HEK293 (cell line): ENCODE measurements around the gene NEK11.

Experiments
- CTCF ChIA-PET: fragments of 350-600 bp; formaldehyde crosslinking; extraction: SDS; loops from one replicate; lab custom pipeline; 2021; ENCODE audit warnings: antibody characterized with exemption; lab: Yijun Ruan, JAX
- POLR2A ChIA-PET: fragments of 300-600 bp; formaldehyde crosslinking; extraction: SDS; loops from one replicate; lab custom pipeline; 2020; ENCODE audit warnings: antibody characterized with exemption, inconsistent platforms; lab: Yijun Ruan, JAX
- H3K27ac ChIP-seq: fragments of 200-500 bp; sonication (Bioruptor generic); 2 replicates; pipeline ENCODE4 v1.5.1; 2014; ENCODE audit warnings: low read depth, low read length, control low read depth, inconsistent platforms; ENCODE audit errors: extremely low read depth
- H3K36me3 ChIP-seq, 2 experiments: fragments of 200-500 bp in 1 of 2; sonication (Bioruptor generic) in 1 of 2; 1 replicate in 1 of 2; 2 replicates in 1 of 2; pipeline ENCODE4 v1.5.1; 2014 to 2017; ENCODE audit warnings: inconsistent platforms in 2 of 2, low read length in 2 of 2; ENCODE audit not compliant: control insufficient read depth in 2 of 2, insufficient read depth in 1 of 2
- H3K4me1 ChIP-seq: fragments of 200-500 bp; sonication (Bioruptor generic); 2 replicates; pipeline ENCODE4 v1.5.1; 2014; ENCODE audit warnings: mild to moderate bottlenecking, low read length, inconsistent platforms; ENCODE audit not compliant: control insufficient read depth, insufficient read depth
- H3K4me3 ChIP-seq: 2 replicates; pipeline ENCODE4 v1.5.1; 2011; ENCODE audit warnings: low read depth, mild to moderate bottlenecking, control low read depth, low read length, moderate library complexity
- H3K9me3 ChIP-seq: fragments of 200-500 bp; sonication (Bioruptor generic); 2 replicates; pipeline ENCODE4 v1.5.1; 2014; ENCODE audit warnings: low read depth, low read length, inconsistent platforms; ENCODE audit not compliant: control insufficient read depth, insufficient read depth
- MEIS1 ChIP-seq: sonication (generic); formaldehyde crosslinking; IDR thresholded peaks from 2 replicates; pipeline ENCODE4 v1.8.1; 2022; ENCODE audit warnings: missing genetic modification reagents, mild to moderate bottlenecking, borderline replicate concordance
- PATZ1 ChIP-seq: fragments of 450-650 bp; formaldehyde crosslinking; IDR thresholded peaks from 2 replicates; pipeline ENCODE4 v1.5.1; 2016; ENCODE audit warnings: missing biosample characterization, missing genetic modification characterization
- ZNF211 ChIP-seq: fragments of 450-650 bp; formaldehyde crosslinking; IDR thresholded peaks from 2 replicates; pipeline ENCODE4 v1.5.1; 2016; ENCODE audit warnings: low read depth, missing biosample characterization, missing genetic modification characterization
- ZNF488 ChIP-seq: fragments of 450-650 bp; formaldehyde crosslinking; IDR thresholded peaks from 2 replicates; pipeline ENCODE4 v1.5.1; 2016; ENCODE audit warnings: missing biosample characterization, missing genetic modification characterization
- ZNF785 ChIP-seq: fragments of 450-650 bp; formaldehyde crosslinking; IDR thresholded peaks from 2 replicates; pipeline ENCODE4 v1.5.1; 2016; ENCODE audit warnings: missing biosample characterization, missing genetic modification characterization
- ZNF837 ChIP-seq: fragments of 450-650 bp; formaldehyde crosslinking; IDR thresholded peaks from 2 replicates; pipeline ENCODE4 v1.5.1; 2016; ENCODE audit warnings: missing biosample characterization, missing genetic modification characterization
- ZSCAN23 ChIP-seq: fragments of 450-650 bp; formaldehyde crosslinking; IDR thresholded peaks from 2 replicates; pipeline ENCODE4 v1.5.1; 2016; ENCODE audit warnings: missing biosample characterization, missing genetic modification characterization
- TF ChIP-seq, protein P1 (sequence below): fragments of 450-650 bp; formaldehyde crosslinking; IDR thresholded peaks from 2 replicates; pipeline ENCODE4 v1.5.1; 2016; ENCODE audit warnings: missing biosample characterization, missing genetic modification characterization, borderline replicate concordance
- TF ChIP-seq, protein P2 (sequence below): fragments of 450-650 bp; formaldehyde crosslinking; IDR thresholded peaks from 2 replicates; pipeline ENCODE4 v1.5.1; 2016; ENCODE audit warnings: missing biosample characterization, missing genetic modification characterization

NEK11 gene

DNA sequence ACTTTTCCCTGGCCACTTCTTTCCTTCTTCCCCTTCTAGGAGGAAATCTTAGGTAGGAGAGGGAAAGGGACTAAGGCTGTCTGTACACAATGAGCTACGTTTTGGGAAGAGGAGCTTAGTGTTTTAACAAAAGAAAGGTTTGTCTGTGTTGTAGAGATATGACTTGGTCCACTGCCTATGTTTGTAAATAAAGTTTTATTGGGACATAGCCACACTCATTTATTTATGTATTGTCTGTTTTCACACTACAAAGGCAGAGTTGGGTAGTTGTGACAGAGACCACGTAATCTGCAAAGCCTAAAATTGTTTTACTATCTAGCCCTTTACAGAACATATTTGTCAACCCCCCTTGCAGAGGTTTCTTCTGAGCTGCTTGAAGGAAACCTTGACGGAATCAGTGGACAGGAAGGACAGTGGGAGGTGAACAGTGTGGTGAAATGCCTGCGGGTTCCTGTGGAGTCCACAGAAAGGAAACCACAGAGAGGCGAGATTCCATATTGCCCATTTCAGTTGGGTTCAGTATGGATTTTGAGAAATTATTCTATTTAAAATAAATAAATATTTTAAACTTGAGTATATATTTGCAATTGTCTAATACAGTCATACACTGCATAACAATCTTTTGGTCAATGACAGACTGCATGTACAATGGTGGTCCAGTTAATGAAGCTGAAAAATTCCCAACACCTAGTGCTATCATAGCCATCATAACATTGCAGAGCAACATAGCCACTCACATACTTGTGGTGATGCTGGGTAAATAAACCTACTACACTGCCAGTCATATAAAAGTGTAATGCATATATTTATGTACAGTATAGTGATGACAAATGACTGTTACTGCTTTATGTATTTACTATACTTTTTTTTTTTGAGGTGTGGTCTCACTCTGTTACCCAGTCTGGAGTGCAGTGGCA is 197.0 kb downstream of the NEK11 start:
- no peak for TF ChIP-seq ZNF837 (tag by site-specific recombination)
- TF ChIP-seq, protein P1, sequence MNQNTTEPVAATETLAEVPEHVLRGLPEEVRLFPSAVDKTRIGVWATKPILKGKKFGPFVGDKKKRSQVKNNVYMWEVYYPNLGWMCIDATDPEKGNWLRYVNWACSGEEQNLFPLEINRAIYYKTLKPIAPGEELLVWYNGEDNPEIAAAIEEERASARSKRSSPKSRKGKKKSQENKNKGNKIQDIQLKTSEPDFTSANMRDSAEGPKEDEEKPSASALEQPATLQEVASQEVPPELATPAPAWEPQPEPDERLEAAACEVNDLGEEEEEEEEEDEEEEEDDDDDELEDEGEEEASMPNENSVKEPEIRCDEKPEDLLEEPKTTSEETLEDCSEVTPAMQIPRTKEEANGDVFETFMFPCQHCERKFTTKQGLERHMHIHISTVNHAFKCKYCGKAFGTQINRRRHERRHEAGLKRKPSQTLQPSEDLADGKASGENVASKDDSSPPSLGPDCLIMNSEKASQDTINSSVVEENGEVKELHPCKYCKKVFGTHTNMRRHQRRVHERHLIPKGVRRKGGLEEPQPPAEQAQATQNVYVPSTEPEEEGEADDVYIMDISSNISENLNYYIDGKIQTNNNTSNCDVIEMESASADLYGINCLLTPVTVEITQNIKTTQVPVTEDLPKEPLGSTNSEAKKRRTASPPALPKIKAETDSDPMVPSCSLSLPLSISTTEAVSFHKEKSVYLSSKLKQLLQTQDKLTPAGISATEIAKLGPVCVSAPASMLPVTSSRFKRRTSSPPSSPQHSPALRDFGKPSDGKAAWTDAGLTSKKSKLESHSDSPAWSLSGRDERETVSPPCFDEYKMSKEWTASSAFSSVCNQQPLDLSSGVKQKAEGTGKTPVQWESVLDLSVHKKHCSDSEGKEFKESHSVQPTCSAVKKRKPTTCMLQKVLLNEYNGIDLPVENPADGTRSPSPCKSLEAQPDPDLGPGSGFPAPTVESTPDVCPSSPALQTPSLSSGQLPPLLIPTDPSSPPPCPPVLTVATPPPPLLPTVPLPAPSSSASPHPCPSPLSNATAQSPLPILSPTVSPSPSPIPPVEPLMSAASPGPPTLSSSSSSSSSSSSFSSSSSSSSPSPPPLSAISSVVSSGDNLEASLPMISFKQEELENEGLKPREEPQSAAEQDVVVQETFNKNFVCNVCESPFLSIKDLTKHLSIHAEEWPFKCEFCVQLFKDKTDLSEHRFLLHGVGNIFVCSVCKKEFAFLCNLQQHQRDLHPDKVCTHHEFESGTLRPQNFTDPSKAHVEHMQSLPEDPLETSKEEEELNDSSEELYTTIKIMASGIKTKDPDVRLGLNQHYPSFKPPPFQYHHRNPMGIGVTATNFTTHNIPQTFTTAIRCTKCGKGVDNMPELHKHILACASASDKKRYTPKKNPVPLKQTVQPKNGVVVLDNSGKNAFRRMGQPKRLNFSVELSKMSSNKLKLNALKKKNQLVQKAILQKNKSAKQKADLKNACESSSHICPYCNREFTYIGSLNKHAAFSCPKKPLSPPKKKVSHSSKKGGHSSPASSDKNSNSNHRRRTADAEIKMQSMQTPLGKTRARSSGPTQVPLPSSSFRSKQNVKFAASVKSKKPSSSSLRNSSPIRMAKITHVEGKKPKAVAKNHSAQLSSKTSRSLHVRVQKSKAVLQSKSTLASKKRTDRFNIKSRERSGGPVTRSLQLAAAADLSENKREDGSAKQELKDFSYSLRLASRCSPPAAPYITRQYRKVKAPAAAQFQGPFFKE (tag by site-specific recombination), result no peak
- no peak for TF ChIP-seq PATZ1 (tag by site-specific recombination)
- no peak for TF ChIP-seq ZNF488 (tag by site-specific recombination)
- Histone ChIP-seq H3K36me3 (no peaks in the 10 kb centered on the region), H3K4me1 (no peaks in the 10 kb centered on the region), H3K4me3 (no peak overlapping the region), H3K9me3 (no peaks in the 10 kb centered on the region), H3K27ac (no peak overlapping the region)
- ChIA-PET CTCF (interaction anchor here (1.0 kb wide), 1 partner anchor 814 kb away, joined by 3 read pairs; no protein-coding TSS in a partner anchor), POLR2A (no interaction called here)

GRCh38 chr3:131224886-131225550 is 198.3 kb downstream of the NEK11 start:
- Histone ChIP-seq H3K27ac (no peak overlapping the region), H3K4me3 (no peak overlapping the region), H3K36me3 (no peaks in the 10 kb centered on the region), H3K4me1 (no peaks in the 10 kb centered on the region), H3K9me3 (no peaks in the 10 kb centered on the region)
- POLR2A ChIA-PET, result no interaction called here
- CTCF ChIA-PET, result interaction anchor here (1.0 kb wide), 1 partner anchor 813 kb away, joined by 3 read pairs; no protein-coding TSS in a partner anchor
- TF ChIP-seq MEIS1 (CRISPR knock-in tag) (no peak), ZNF785 (tag by site-specific recombination) (no peak), ZNF211 (peak; percentile 58; the same call in 1 of the 2 replicates), ZSCAN23 (tag by site-specific recombination) (no peak)
- TF ChIP-seq, protein P2, sequence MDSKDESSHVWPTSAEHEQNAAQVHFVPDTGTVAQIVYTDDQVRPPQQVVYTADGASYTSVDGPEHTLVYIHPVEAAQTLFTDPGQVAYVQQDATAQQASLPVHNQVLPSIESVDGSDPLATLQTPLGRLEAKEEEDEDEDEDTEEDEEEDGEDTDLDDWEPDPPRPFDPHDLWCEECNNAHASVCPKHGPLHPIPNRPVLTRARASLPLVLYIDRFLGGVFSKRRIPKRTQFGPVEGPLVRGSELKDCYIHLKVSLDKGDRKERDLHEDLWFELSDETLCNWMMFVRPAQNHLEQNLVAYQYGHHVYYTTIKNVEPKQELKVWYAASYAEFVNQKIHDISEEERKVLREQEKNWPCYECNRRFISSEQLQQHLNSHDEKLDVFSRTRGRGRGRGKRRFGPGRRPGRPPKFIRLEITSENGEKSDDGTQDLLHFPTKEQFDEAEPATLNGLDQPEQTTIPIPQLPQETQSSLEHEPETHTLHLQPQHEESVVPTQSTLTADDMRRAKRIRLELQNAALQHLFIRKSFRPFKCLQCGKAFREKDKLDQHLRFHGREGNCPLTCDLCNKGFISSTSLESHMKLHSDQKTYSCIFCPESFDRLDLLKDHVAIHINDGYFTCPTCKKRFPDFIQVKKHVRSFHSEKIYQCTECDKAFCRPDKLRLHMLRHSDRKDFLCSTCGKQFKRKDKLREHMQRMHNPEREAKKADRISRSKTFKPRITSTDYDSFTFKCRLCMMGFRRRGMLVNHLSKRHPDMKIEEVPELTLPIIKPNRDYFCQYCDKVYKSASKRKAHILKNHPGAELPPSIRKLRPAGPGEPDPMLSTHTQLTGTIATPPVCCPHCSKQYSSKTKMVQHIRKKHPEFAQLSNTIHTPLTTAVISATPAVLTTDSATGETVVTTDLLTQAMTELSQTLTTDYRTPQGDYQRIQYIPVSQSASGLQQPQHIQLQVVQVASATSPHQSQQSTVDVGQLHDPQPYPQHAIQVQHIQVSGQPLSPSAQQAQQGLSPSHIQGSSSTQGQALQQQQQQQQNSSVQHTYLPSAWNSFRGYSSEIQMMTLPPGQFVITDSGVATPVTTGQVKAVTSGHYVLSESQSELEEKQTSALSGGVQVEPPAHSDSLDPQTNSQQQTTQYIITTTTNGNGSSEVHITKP (tag by site-specific recombination), result peak; percentile 40; the same call in 1 of the 2 replicates
